ENCODE data around the gene PDSS2. TPM values are rescaled to one million over a fixed set of nuclear protein-coding genes. Genes with fewer than 3 reads are reported as not detected.
"Not testable (repeated sequence)": the region's sequence is repeated elsewhere in the genome, so short reads cannot be mapped to it uniquely, and the experiment has no call there.

Gene PDSS2
- total RNA-seq, 4 donors from 2014 or later: 6.5 to 12.2 (median 9.0) TPM

DNA sequence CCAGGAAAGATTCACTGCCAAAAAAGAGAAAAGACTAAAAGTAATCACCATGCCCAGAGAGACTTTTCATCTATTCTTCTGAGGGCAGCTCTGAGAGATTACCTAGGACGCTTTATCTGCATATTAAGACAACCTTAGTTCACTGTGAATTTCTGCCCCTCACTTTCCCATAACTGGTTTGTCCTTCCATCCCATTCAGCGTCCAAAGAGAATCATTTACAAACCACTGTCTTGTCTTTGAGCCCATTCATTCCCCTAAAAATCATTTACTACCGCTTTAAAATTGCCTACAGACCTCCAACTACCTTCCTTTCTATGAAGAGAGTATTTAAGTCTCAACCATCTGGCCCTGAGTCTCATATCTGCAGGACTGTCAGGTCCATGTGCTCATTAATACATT is 149.0 kb downstream of the PDSS2 start:
- 85 to 97% methylated on average over 3 of the region's 3 CpGs for WGBS, 2 donors (ENCODE audit: low coverage in 1 of 2)
- Histone ChIP-seq H3K36me3 (no peaks in the 10 kb centered on the region), H3K27me3 (no peaks in the 10 kb centered on the region), H3K4me3 (no peak overlapping the region), H3K9me3 (no peaks in the 10 kb centered on the region), H3K4me1 (peaks cover 0 to 14% (median 4%) of the 10 kb centered on the region in 3 donors), H3K27ac (no peak overlapping the region)
- TF ChIP-seq POLR2AphosphoS5 (IDR thresholded peaks at IDR 0.05) (no peak), POLR2A (IDR thresholded peaks at IDR 0.05) (no peak), EP300 (IDR thresholded peaks at IDR 0.05) (no peak)
- TF ChIP-seq, protein P1, sequence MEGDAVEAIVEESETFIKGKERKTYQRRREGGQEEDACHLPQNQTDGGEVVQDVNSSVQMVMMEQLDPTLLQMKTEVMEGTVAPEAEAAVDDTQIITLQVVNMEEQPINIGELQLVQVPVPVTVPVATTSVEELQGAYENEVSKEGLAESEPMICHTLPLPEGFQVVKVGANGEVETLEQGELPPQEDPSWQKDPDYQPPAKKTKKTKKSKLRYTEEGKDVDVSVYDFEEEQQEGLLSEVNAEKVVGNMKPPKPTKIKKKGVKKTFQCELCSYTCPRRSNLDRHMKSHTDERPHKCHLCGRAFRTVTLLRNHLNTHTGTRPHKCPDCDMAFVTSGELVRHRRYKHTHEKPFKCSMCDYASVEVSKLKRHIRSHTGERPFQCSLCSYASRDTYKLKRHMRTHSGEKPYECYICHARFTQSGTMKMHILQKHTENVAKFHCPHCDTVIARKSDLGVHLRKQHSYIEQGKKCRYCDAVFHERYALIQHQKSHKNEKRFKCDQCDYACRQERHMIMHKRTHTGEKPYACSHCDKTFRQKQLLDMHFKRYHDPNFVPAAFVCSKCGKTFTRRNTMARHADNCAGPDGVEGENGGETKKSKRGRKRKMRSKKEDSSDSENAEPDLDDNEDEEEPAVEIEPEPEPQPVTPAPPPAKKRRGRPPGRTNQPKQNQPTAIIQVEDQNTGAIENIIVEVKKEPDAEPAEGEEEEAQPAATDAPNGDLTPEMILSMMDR (IDR thresholded peaks at IDR 0.05): no peak
- no peak for ATAC-seq

DNA sequence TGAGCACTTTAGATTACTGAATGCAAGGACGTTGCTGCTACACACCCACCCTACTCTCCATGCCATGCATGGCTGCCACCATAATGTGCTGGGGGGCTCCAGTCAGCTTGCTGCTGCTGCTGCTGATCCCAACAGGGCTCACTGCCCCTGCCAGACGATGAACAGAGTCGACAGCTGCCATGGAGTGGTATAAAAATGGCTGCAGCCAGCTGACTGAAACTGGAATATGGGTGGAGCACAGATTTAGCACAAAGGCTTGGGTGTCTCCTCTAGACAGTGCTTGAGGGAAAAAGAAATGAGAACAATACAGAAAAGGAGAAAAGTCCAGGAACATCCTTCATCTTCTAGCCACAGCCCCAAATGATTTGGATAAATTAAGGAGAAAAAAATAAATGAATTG is 150.7 kb downstream of the PDSS2 start:
- Histone ChIP-seq H3K27me3 (no peaks in the 10 kb centered on the region), H3K36me3 (no peaks in the 10 kb centered on the region), H3K9me3 (no peaks in the 10 kb centered on the region), H3K27ac (no peak overlapping the region), H3K4me1 (no peaks in the 10 kb centered on the region), H3K4me3 (no peak overlapping the region)
- ATAC-seq: no peak
- 83 to 88% methylated on average over 1 to 2 of the region's 3 CpGs for WGBS, 2 donors (ENCODE audit: low coverage in 1 of 2)
- TF ChIP-seq POLR2AphosphoS5 (IDR thresholded peaks at IDR 0.05): no peak
- TF ChIP-seq, protein P1 (IDR thresholded peaks at IDR 0.05): no peak
- no peak for TF ChIP-seq POLR2A (IDR thresholded peaks at IDR 0.05)
- TF ChIP-seq EP300 (IDR thresholded peaks at IDR 0.05): no peak

DNA sequence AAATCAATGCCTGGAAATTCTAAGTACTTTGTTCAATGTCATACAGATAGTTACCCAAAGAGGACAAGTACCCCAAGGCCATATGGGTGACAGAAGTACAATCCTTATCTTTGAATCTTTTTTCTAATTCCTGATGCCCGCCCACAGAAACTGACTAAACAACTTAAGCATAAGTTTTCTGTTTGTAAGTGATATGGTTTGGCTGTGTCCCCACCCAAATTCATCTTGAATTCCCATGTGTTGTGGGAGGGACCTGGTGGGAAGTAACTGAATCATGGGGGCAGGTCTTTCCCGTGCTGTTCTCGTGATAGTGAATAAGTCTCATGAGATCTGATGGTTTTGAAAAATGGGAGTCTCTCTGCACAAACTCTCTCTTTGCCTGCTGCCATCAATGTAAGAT is 153.4 kb downstream of the PDSS2 start:
- 85 to 100% methylated on average over 2 to 3 of the region's 3 CpGs for WGBS, 2 donors (ENCODE audit: low coverage in 1 of 2)
- not testable (repeated sequence) for H3K9me3 ChIP-seq, H3K27ac ChIP-seq, H3K27me3 ChIP-seq, ATAC-seq, H3K36me3 ChIP-seq, H3K4me1 ChIP-seq, H3K4me3 ChIP-seq

DNA sequence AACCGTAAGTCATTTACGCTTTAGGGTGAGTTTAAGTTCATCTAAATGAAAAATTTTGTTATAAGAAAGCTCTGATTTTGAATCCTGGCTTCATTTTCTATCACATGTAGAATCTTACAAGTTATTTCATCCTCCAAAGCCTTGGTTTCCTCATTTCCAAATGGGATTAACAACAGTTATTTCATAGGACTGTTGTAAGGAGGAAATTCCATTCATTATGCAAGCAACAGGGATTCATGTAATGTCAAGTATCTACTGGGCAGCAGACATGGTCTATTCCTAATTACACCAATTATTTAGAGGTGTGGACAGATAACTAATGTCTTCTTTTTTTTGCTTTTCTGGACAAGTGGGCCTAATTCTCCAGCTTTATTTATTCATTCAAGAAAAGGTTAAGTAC is 154.0 kb downstream of the PDSS2 start:
- WGBS, 2 donors (ENCODE audit: low coverage in 1 of 2): 94 to 100% methylated on average over 2 of the region's 2 CpGs
- H3K4me3 ChIP-seq: no peak overlapping the region
- TF ChIP-seq, protein P1 (IDR thresholded peaks at IDR 0.05): no peak
- no peak for TF ChIP-seq POLR2A (IDR thresholded peaks at IDR 0.05)
- TF ChIP-seq EP300 (IDR thresholded peaks at IDR 0.05): no peak
- TF ChIP-seq POLR2AphosphoS5 (IDR thresholded peaks at IDR 0.05): no peak

DNA sequence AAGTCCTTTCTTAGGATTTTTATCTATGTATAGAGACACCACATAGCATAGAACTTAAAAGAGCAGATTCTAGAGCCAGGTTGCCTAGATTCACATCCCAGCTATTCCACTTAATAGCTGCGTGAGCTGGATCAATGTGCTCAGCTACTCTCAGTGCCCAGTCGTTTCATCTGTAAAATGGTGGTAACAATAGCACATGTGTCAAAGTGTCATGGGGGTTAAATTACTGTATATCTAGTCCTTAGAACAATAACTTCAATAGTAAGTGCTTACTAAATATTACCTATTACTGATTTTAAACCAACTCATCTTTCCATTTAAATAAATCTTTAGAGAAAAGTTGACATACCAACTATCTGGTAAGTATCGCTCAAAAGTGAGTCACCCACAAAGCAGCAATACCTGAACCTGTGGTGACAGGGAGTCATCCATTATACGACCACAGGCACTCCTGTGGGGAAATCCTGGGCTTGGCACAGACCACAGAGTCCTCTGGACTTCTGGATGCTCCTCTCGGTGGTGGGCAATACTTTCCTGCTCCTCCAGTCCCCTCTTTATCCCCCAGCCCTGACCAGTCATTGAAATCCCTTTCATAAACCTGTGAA is 154.8 kb downstream of the PDSS2 start:
- Histone ChIP-seq H3K4me1 (no peaks in the 10 kb centered on the region), H3K4me3 (no peak overlapping the region), H3K27ac (no peak overlapping the region), H3K27me3 (no peaks in the 10 kb centered on the region), H3K36me3 (no peaks in the 10 kb centered on the region), H3K9me3 (no peaks in the 10 kb centered on the region)
- no peak for ATAC-seq
- WGBS, 2 donors (ENCODE audit: low coverage in 1 of 2): 85 to 94% methylated on average over 5 of the region's 5 CpGs
- TF ChIP-seq, protein P1 (IDR thresholded peaks at IDR 0.05): no peak
- TF ChIP-seq POLR2A (IDR thresholded peaks at IDR 0.05) (no peak), POLR2AphosphoS5 (IDR thresholded peaks at IDR 0.05) (no peak), EP300 (IDR thresholded peaks at IDR 0.05) (no peak)

More for the DNA sequence above, 154.0 kb downstream of the PDSS2 start:
- H3K9me3 ChIP-seq: no peaks in the 10 kb centered on the region
- ATAC-seq: no peak
- no peaks in the 10 kb centered on the region for H3K27me3 ChIP-seq
- no peaks in the 10 kb centered on the region for H3K4me1 ChIP-seq
- no peak overlapping the region for H3K27ac ChIP-seq
- no peaks in the 10 kb centered on the region for H3K36me3 ChIP-seq

All from gastroesophageal sphincter (tissue), 4 donors.